Frontal cortex (tissue), 4 donors: ENCODE measurements around the gene DPP10. TPM values are rescaled to one million over a fixed set of nuclear protein-coding genes. Genes with fewer than 3 reads are reported as not detected.
"Not testable (repeated sequence)": the region's sequence is repeated elsewhere in the genome, so short reads cannot be mapped to it uniquely, and the experiment has no call there.

Source experiments
- DNase-seq, 2 donors: peaks; one replicate each; pipeline ENCODE4 v3.0.0; 2012; ENCODE audit warnings: low spot score in 2 of 2
- FAIRE-seq: peaks from 2 replicates; lab custom pipeline; 2012; peaks lifted over from hg19 to GRCh38; lab: Jason Lieb, UNC
- total RNA-seq: library from RNA; depleted of rRNA; stranded (reverse); fragments of >200 nt; gene quantifications from one replicate; pipeline ENCODE4 v1.2.3, GENCODE V29; 2014
- donor health status: control.
- donor health status: control.
- donor health status: control.

Gene DPP10
- total RNA-seq, 1 donor from 2014 or later, result 74.6 TPM

- FAIRE-seq (no peak), DNase-seq (no peak)
These were observed 257.0 kb downstream of the DPP10 start for GRCh38 chr2:114699423-114699944.

- no peak for DNase-seq
- FAIRE-seq, result no peak
These were observed 258.0 kb downstream of the DPP10 start for GRCh38 chr2:114700440-114700839.

GRCh38 chr2:114709936-114710850 lies 267.8 kb downstream of the DPP10 start:
- DNase-seq, result no peak
- FAIRE-seq, result no peak

GRCh38 chr2:114714313-114714712 lies 271.9 kb downstream of the DPP10 start:
- FAIRE-seq (peak; percentile 36), DNase-seq (peak in 1 of 2 donors; percentile 7)

GRCh38 chr2:114717049-114717448 lies 274.6 kb downstream of the DPP10 start:
- no peak for DNase-seq
- FAIRE-seq, result no peak

GRCh38 chr2:114724454-114724853 lies 282.0 kb downstream of the DPP10 start:
- FAIRE-seq (no peak), DNase-seq (no peak)

GRCh38 chr2:114727012-114727411 lies 284.6 kb downstream of the DPP10 start:
- DNase-seq (no peak), FAIRE-seq (no peak)

- DNase-seq (no peak), FAIRE-seq (no peak)
These were observed 285.9 kb downstream of the DPP10 start for GRCh38 chr2:114728372-114728771.

- peak in 1 of 2 donors; percentile 11 for DNase-seq
- FAIRE-seq, result peak; percentile 52
These were observed 286.6 kb downstream of the DPP10 start for GRCh38 chr2:114729026-114729425.

GRCh38 chr2:114735126-114735525 lies 292.7 kb downstream of the DPP10 start:
- FAIRE-seq (no peak), DNase-seq (no peak)

- FAIRE-seq (no peak), DNase-seq (no peak)
These were observed 299.8 kb downstream of the DPP10 start for GRCh38 chr2:114742245-114742644.

- FAIRE-seq (no peak), DNase-seq (no peak)
These were observed 303.3 kb downstream of the DPP10 start for GRCh38 chr2:114745700-114746099.

- FAIRE-seq, DNase-seq: not testable (repeated sequence)
These were observed 305.7 kb downstream of the DPP10 start for GRCh38 chr2:114748175-114748574.

GRCh38 chr2:114752425-114752824 lies 310.0 kb downstream of the DPP10 start:
- FAIRE-seq (no peak), DNase-seq (no peak)

- no peak for FAIRE-seq
These were observed 310.7 kb downstream of the DPP10 start for GRCh38 chr2:114753145-114753544.

GRCh38 chr2:114754907-114755563 lies 312.6 kb downstream of the DPP10 start:
- DNase-seq (no peak), FAIRE-seq (no peak)

More at GRCh38 chr2:114753145-114753544, 310.7 kb downstream of the DPP10 start:
- DNase-seq, result no peak

GRCh38 chr2:114762376-114762775 lies 319.9 kb downstream of the DPP10 start:
- no peak for DNase-seq
- no peak for FAIRE-seq

GRCh38 chr2:114762986-114763385 lies 320.5 kb downstream of the DPP10 start:
- FAIRE-seq, result no peak
- DNase-seq, result no peak

GRCh38 chr2:114769110-114769509 lies 326.7 kb downstream of the DPP10 start:
- FAIRE-seq (no peak), DNase-seq (no peak)

GRCh38 chr2:114769991-114770390 lies 327.6 kb downstream of the DPP10 start:
- no peak for FAIRE-seq

GRCh38 chr2:114784046-114784445 lies 341.6 kb downstream of the DPP10 start:
- no peak for FAIRE-seq

More at GRCh38 chr2:114769991-114770390, 327.6 kb downstream of the DPP10 start:
- DNase-seq, result no peak

More at GRCh38 chr2:114784046-114784445, 341.6 kb downstream of the DPP10 start:
- DNase-seq, result no peak
